ENCODE data around the gene PNPLA7.
A peak's percentile ranks its signal among the peaks of the same experiment; 100 is the strongest.
"Not testable (repeated sequence)": the region's sequence is repeated elsewhere in the genome, so short reads cannot be mapped to it uniquely, and the experiment has no call there.

The PNPLA7 gene

DNA sequence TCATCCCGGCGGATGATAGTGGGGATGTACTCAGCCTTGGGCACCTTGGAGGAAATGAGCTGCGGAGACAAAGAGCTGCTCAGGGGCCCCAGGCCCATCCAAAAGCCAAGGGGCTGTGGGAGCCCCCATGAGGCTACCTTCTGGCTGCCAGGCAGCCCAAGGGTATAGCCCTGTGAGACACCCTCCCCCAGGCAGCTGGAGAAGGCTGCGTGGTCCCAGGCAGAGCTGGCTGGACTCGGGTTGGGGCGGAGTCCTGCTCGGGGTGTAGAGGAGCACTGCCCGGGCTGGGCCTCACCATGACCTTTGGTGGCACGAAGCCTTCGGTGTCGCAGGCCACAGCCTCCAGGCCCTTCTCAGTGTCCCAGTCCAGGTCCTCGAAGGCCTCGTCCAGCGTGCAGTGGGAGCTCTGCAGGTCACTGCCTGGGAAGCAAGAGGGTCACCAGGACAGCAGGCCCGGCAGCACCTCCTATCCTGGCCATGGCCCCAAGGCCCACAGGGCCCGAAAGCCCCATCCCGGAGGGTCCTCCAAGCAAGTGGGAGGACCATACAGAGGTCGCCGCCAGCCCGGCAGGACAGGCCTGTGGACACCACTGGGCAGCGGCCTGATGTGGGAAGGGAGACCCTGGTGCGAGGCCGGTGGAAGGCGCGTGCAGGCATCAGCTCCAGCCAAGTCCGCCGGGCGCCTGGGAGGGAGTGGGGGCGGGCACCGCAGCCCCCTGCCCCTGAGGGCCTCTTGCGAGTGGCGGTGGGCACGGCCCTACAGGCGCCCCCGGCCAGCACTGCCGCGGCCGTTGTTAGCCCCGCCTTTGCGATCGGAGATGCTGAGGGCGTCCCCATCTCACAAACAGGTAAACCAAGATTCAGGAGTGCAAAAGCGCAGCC is 97.2 kb downstream of the PNPLA7 start:
- no peak for FAIRE-seq
- no peak for DNase-seq (ENCODE audit: low spot score)

DNA sequence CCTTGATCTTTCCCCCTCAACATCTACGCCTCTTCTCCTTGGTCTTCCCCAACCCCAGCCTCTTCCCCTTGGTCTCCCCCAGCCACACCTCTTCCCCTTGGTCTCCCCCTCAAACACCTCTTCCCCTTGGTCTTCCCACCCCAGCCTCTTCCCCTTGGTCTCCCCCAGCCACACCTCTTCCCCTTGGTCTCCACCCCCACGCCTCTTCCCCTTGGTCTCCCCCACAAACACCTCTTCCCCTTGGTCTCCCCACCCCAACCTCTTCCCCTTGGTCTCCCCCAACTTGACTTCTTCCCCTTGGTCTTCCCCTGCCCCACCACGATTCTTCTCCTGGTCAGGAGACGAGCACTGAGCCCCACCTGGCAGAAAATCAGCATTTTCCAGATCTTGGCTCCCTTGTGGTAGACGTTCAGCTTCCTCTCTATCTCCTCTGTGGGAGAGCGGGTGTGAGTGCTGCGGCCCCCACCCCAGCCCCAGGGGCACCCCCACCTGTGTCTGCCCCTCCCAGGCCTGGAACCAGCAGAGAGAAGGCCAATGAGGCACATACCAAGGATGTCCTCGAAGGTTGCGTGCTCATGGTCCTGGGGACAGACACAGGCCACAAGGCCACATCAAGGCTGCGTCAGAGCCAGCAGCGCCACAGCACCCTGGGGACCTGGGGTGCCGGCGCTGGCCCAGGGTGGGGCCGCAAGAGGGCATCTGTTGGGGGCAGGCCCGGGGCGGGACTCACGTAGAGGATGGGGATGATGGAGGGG is 98.0 kb downstream of the PNPLA7 start:
- FAIRE-seq (no peak), DNase-seq (ENCODE audit: low spot score) (no peak)

DNA sequence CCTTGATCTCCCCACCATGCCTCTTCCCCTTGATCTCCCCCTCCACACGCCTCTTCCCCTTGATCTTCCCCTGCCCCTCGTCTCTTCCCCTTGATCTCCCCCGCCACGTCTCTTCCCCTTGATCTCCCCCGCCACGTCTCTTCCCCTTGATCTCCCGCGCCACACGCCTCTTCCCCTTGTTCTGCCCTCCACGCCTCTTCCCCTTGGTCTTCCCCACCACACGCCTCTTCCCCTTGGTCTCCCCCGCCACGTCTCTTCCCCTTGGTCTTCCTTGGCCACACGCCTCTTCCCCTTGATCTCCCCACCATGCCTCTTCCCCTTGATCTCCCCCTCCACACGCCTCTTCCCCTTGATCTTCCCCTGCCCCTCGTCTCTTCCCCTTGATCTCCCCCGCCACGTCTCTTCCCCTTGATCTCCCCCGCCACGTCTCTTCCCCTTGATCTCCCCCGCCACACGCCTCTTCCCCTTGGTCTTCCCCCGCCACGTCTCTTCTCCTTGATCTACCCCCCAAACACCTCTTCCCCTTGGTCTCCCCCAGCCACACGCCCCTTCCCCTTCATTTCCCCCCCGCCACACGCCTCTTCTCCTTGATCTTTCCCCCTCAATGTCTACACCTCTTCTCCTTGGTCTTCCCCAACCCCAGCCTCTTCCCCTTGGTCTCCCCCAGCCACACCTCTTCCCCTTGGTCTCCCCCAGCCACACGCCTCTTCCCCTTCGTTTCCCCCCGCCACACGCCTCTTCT is 98.8 kb downstream of the PNPLA7 start:
- DNase-seq (ENCODE audit: low spot score); FAIRE-seq: not testable (repeated sequence)

DNA sequence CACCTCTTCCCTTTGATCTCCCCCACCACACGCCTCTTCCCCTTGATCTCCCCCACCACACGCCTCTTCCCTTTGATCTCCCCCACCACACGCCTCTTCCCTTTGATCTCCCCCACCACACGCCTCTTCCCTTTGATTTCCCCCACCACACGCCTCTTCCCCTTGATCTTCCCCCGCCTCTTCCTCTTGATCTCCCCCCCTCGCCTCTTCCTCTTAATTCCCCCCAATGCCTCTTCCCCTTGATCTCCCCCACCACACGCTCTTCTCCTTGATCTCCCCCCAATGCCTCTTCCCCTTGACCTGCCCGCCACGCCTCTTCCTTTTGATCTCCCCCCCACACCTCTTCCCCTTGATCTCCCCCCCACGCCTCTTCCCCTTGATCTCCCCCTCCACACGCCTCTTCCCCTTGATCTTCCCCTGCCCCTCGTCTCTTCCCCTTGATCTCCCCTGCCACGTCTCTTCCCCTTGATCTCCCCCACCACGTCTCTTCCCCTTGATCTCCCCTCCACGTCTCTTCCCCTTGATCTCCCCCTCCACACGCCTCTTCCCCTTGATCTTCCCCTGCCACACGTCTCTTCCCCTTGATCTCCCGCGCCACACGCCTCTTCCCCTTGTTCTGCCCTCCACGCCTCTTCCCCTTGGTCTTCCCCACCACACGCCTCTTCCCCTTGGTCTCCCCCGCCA is 99.5 kb downstream of the PNPLA7 start:
- DNase-seq (ENCODE audit: low spot score); FAIRE-seq: not testable (repeated sequence)

DNA sequence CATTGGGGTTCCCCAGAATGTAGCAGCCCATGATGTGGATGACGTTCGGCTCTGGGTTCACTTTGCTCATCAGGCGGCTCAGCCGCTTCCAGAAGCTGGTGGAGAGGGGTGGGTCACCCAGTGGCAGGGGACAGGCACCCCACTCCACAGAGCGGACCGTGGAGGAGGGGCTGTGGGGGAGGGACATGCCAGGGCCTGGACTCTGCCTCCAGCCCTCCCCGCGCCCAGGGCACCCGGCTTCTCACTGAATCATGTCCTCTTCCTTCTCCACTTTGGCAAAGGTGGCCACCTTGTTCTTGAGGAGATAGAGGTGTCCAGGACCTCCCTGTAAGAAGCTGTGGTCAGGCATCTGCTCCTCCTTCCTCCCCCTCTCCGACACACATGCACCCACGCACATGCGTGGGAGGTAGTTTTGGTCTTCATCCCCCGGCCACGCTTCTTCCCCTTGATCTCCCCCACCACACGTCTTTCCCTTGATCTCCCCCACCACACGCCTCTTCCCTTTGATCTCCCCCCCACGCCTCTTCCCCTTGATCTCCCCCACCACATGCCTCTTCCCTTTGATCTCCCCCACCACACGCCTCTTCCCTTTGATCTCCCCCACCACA is 100.2 kb downstream of the PNPLA7 start:
- no peak for DNase-seq (ENCODE audit: low spot score)
- FAIRE-seq, result no peak

DNA sequence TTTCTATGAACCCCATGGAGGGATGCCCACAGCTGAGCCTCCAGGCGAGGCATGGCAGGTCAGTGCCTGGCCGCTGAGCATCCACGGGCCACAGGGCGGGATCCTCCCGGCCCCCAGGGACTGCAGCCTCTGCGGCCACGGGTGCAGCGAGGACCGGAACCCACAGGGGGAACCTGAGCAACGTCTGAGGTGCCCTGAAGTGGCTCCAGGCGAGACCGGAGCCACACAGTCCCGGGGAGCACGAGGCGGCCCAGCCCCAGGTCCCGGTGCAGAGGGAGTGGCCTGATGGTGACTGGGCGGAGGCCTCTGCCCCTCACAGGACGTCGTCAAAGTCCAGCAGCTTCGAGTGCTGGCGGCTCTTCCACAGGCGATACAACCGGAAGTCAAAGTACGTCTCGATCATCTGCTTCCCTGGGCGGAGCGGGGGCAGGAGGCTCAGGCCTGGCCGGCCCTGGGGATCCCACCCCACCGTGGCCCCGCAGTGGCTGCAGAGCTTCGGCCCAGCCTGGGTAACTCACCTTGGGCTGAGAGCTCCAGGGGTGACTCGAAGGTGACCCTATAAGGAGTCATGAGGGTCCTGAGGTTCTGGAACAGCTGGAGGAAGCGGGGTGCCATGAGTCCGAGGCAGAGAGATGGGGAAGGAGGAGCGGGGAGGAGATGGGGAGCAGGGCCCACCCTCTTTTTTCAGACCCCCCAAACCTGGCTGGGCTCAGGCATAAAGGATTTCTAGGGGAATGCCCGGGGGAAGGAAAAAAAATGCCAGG is 100.9 kb downstream of the PNPLA7 start:
- DNase-seq (ENCODE audit: low spot score), result no peak

DNA sequence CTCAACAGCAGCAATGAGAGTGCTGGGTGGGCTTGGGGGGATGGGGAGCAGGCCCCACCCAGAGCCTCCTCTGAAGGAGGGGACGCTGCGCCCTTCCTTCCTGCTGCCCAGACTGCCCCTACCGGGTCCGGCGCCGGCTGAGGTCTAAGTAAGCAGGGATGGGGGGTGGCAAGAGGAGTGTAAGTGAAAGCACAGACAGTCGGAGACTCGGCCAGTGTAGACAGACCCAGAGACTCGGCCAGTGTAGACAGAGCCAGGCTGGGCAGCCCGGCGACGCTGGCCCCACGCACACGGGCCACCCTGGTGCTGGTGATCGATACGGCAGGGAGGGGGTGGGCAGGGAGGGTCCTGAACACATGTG is 101.6 kb downstream of the PNPLA7 start:
- DNase-seq (ENCODE audit: low spot score) (no peak), FAIRE-seq (no peak)

More for the DNA sequence above, 100.9 kb downstream of the PNPLA7 start:
- FAIRE-seq, result no peak

DNA sequence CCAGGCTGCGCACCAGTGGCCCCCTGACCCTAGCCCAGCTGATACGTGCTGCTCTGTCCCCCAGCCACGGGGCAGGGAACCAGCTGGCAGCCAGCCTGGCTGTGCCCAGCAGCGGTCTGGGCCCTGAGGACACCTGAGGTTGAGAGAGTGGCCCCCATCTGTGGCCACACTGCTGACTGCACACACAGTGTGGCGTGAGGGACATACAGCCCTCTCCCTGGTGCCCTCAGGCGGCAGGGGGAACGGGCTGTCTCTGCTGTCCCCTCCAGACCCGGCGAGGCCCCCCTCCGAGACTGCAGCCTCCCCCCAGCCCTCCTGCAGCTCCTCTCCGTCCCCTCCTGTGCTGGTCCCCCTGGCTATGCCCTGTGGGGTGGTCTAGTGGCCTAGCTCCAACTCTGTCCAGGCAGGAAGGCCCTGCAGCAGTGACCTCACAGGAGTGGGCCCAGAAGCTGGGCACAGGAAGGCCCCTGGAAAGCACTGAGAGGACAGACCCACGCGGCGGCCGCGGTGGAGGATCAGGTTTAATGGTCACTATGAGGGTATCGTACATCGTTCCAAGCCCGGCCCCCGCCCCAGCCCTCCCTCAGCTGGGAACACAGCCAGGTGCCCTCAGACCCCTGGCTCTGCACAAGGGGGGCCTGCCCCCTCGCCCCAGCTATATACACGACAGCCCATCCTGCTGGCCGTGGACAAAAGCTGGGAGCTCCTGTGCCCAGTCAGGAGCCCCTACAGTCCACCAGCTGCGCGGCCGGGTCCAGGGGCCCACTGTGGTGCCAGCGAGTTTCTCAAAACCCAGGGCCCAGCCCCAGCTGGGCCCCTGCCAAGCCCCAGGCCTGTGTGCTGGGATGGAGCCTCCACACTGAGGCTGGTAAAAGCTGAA is 102.2 kb downstream of the PNPLA7 start:
- FAIRE-seq, result no peak
- DNase-seq (ENCODE audit: low spot score), result no peak

DNA sequence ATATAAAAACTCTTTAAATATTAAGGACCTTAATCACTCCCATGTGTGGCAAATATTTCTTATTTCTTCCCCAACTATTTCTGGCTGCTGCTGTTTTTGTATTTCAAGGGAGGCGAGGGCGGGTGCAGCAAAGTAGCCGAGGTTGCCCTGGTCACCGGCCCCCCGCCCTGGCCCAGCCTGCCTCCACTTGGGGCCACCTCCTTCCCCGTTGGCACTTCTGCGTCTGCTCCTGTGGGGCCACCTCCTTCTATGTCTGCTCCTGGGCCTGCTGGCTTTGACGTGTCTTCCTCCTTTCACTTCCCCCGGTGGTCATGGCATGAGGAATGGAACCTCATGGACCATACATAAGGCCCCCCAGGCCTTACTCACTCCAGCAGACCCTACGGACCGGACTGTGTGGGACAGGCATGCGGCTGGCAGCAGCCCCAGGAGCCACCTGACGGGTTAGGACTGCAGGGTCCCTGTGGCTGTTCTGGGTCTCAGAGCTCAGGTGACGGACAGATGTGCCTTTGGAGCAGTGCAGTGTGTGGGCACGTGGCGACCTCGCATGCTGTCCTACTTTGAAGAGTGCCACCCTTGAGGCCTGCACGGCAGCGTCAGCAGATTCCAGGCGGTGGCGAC is 103.2 kb downstream of the PNPLA7 start:
- FAIRE-seq (no peak), DNase-seq (ENCODE audit: low spot score) (no peak)

DNA sequence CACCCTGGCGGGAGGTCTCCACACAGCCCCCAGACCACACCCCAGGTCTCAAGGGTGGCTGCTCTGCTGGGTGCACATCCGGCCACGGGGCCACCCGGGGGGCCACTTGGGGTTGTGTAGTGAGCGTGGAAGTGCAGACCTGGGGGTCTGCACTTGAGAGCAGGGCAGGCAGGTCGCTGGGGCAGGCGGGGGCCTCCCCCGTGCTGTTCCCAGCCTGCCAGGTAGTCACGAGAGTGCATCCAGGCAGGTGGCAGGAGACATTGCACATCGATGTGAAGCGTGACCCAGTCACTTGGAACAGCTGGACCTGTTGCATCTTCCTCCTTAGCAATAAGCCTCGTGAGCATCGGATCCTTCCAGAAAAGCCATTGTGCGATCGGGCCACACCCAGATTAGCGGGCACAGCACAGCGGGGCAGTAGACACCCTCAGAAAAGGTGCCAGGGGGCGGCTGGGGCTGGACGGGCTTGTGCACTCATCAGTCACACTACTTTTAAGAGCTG is 104.2 kb downstream of the PNPLA7 start:
- DNase-seq (ENCODE audit: low spot score) (no peak), FAIRE-seq (no peak)

DNA sequence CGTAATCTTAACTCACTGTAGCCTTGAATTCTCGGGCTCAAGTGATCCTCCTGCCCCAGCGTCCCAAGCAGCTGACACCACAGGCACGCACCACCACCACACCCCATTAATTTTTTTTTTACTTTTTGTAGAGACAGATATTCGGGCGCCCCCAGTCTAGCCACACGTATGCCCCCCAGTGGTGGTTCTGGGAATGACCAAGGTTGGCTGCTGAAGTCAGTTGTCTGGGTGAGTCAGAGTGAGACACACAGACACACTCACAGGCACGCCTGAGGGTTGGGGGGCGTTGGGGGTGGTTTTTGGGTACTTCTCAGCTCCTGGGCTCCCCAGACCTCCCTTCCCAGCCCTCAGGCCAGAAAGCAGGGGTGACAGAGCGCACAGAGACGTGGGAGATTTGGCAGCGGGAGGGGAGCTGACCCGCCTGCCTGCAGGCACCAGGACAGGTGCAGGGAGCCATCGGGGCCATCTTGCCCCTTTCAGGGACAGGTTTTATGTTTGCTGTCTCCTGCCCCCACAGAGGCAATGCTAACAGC is 104.9 kb downstream of the PNPLA7 start:
- FAIRE-seq, result no peak
- DNase-seq (ENCODE audit: low spot score), result peak; percentile 71

DNA sequence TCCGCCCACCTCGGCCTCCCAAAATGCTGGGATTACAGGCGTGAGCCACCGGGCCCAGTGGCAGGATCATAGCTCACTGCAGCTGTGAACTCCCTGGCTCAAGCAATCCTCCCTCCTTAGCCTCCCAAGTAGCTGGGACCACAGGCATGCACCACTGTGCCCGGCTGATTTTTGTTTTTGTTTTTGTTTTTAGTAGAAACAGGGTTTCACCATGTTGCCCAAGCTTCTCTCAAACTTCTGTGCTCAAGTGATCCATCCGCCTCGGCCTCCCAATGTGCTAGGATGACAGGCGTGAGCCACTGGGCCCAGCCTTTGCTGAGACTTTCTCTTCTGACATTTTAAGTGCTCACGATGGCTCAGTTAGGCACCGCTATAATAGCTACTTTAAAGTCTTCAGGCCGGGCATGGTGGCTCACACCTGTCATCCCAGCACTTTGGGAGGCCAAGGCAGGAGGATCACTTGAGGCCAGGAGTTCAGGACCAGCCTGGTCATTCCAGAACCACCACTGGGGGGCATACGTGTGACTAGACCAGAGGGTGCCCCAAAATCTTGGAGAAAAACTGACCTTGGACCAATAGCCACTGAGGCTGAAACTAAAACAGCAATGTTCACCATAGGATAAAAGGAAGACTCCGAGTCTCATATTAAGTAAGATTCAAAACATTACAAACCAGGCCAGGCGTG is 106.0 kb downstream of the PNPLA7 start:
- FAIRE-seq (no peak), DNase-seq (ENCODE audit: low spot score) (no peak)

DNA sequence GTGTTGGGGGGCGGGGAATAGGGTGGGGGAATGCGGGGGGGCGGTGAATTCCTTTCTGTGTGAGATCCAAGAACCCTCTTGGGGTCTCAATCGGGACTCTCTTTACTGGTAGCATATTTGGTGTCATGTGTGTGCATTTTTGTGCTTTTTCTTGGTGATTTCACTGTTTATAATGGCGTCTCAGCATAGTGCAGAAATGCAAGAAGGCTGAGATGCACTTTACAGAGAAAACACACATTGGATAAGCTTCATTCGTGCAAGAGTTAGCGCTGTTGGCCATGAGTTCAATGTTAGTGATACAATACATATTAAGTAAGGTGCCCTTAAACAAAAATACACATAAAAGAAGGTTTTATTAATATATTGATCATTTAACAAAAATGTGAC is 108.3 kb downstream of the PNPLA7 start:
- FAIRE-seq, result no peak
- no peak for DNase-seq (ENCODE audit: low spot score)

DNA sequence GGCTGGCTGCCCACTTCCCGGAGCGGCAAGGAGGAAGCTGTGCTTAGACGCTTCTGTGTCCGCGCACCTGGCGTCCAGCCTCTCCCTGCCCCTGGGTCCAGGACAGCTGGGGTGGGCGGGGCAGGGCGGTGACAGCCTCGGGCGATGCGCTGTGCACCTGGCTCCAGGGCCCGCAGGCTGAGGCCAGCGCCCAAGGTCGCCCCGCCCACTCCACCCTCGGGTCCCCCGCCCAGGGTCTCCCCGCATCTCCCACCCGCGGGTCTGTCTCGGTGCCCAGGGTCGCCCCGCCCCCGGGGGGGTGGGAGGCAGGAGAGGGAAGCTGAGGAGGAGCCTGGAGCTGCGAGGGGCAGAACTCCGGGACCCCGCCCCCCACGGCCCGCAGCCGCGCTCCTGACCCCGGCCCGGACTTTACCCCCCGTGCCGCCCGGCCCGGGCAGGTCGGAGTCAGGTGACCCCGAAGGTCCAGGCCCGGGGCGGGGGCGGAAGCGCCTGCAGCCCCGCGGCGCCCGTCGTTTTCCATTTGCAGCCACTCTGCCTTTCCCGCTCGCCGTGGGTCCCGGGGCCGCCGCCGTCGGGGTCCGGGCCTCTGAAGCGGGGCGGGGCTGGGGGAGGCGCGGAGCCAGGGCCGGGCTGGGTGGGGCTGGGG is 108.8 kb downstream of the PNPLA7 start, which contains the start of gene ENTPD8:
Gene ENTPD8 (minus strand): TSS at position 69 of the 646 bp plus-strand sequence. CDS start 3,072 bp downstream, outside the sequence.
- DNase-seq (ENCODE audit: low spot score) (peak; percentile 81), FAIRE-seq (no peak)

DNA sequence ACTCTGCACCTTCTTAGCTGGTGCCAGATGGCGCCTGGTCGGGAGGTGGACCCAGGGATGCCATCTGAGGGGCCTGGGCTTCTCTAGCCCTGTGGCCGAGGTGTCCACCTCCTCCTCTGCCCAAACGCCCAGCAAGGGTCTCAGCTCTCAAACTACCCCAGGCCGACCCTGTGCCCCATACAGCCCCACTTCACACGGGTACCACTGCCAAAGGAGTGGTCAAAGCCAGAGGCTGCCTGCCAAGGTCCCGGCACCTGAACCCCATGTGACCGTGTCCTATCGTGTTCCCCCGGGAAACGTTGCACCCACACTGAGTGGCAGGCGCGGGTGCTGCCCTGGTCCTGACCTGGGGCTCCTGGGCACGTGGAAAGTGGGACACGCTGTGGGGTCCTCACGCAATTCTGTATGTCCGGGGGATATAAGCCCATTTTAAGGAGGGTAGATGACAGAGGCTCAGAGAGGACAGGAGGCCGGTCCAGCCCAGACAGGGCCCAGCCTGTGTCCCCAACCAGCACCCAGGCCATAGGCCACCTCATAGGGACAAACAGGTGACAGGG is 111.0 kb downstream of the PNPLA7 start:
- FAIRE-seq, result no peak
- no peak for DNase-seq (ENCODE audit: low spot score)

DNA sequence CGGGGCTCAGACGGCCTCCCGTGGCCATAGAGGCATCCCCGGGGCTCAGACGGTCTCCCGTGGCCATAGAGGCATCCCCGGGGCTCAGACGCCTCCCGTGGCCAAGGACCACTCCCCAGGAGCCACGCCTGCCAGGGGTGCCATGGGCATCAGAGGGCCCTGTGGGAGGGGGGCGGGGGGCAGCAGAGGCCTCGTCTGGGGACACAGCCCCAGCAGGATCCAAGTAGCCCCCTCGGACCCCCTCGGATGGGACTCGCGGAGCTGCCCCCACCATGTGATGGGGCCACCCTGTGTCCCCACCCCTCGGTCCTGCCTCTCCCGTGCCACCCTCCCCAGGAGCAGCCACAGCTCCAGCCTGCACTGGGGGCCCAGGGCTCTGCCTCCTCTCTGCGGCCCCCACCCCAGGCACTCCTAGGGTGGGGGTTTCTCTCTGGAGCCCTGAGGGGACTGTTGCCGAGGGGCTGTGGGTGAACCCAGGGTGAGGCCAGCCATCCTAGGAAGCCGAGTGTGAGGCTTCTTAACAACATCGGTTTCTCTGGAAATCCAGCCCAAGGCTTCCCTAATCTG is 111.5 kb downstream of the PNPLA7 start:
- FAIRE-seq (no peak), DNase-seq (ENCODE audit: low spot score) (no peak)
